ENCODE measurements around the gene UBE4B. TPM values are rescaled to one million over a fixed set of nuclear protein-coding genes. Genes with fewer than 3 reads are reported as not detected.

The UBE4B gene
- total RNA-seq, 1 donor from 2014 or later = 54.8 TPM

DNA sequence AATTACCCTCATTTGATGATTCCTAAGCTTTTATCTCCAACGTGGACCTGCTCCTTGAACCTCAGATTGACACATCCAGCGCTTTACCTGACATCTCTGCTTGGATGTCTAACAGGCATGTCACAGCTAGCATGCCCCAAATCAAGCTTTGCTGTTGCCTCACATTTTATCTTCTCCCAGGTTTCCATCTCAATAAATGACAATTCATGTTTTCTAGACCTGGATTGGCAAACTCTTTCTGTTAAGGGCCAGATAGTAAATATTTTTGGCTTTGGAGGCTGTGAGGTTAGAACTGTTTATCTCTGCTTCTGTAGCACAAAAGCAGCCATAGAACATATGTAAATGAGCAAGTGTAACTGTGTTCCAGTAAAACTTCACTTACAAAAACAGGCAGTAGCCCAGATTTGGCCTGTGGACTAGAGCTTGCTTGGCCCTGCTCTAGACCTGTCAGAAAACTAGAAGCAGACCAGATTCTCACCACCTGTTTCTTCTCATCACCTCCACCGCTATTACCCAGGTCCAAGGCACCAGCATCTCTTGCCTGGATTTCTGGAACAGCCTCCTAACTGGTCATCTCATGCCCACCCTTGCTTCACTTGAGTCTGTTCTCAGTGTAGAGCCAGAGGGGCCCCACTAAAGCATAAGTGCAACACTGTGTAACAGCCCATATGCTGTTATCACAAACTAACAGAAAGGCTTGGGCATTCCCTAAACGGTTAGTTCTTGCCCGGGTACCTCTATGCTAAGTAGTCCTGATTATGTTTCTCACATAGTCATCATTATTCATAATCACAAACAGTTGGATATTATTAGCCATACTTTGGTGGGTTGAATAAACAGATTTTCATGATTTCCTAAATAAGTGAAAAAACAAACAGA lies 42.3 kb downstream of the UBE4B start:
- peaks cover 23% of the 10 kb centered on the region for H3K36me3 Mint-ChIP-seq (ENCODE audit: low read depth, unreplicated experiment)
- DNase-seq (ENCODE audit: low spot score) = no peak
- no peak overlapping the region for H3K27ac Mint-ChIP-seq (ENCODE audit: unreplicated experiment)
- no peak overlapping the region for H3K4me3 Mint-ChIP-seq (ENCODE audit: unreplicated experiment)
- TF ChIP-seq, protein P1, sequence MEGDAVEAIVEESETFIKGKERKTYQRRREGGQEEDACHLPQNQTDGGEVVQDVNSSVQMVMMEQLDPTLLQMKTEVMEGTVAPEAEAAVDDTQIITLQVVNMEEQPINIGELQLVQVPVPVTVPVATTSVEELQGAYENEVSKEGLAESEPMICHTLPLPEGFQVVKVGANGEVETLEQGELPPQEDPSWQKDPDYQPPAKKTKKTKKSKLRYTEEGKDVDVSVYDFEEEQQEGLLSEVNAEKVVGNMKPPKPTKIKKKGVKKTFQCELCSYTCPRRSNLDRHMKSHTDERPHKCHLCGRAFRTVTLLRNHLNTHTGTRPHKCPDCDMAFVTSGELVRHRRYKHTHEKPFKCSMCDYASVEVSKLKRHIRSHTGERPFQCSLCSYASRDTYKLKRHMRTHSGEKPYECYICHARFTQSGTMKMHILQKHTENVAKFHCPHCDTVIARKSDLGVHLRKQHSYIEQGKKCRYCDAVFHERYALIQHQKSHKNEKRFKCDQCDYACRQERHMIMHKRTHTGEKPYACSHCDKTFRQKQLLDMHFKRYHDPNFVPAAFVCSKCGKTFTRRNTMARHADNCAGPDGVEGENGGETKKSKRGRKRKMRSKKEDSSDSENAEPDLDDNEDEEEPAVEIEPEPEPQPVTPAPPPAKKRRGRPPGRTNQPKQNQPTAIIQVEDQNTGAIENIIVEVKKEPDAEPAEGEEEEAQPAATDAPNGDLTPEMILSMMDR (IDR thresholded peaks at IDR 0.05; ENCODE audit: unreplicated experiment) = no peak
- no peaks in the 10 kb centered on the region for H3K9me3 Mint-ChIP-seq (ENCODE audit: unreplicated experiment)
- H3K27me3 Mint-ChIP-seq (ENCODE audit: unreplicated experiment) = peaks cover 2% of the 10 kb centered on the region
- no peaks in the 10 kb centered on the region for H3K4me1 Mint-ChIP-seq (ENCODE audit: unreplicated experiment)

DNA sequence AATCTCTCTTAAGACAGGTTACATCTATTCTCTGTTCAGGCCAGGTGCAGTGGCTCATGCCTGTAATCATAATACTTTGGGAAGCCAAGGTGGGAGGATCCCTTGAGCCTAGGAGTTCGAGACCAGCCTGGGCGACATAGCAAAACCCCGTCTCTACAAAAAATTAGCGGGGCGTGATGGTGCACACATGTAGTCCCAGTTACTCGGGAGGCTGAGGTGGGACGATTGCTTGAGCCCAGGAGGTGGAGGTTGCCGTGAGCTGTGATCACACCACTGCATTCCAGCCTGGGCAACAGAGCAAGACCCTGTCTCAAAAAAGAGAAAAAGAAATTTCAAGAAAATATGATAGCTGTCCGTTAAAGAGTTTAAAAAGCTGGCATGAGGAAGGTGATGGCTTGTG lies 43.0 kb downstream of the UBE4B start:
- Mint-ChIP-seq H3K9me3 (ENCODE audit: unreplicated experiment) (no peaks in the 10 kb centered on the region), H3K4me3 (ENCODE audit: unreplicated experiment) (no peak overlapping the region)

DNA sequence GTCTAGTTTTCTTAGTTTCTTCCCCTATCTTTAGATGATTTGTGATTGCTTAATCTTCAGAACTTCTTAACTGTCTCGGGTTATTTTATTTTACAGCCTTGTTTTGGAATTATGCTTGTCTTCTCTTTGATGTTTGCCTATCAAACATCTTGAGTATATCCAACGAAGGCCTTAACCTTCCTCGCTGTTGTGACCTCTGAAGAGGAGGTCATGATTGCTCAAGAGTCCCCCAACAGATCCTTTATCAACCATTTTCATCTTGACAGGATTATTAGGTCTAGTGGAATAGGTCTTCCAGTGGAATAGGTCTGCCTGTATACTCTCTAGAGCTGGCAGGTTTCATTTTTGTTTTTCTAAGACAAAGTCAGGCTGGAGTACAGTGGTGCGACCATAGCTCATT lies 45.7 kb downstream of the UBE4B start:
- no peaks in the 10 kb centered on the region for H3K9me3 Mint-ChIP-seq (ENCODE audit: unreplicated experiment)

More for the DNA sequence above, 43.0 kb downstream of the UBE4B start:
- no peak for DNase-seq (ENCODE audit: low spot score)
- H3K36me3 Mint-ChIP-seq (ENCODE audit: low read depth, unreplicated experiment) = peaks cover 23% of the 10 kb centered on the region
- H3K4me1 Mint-ChIP-seq (ENCODE audit: unreplicated experiment) = no peaks in the 10 kb centered on the region
- no peak overlapping the region for H3K27ac Mint-ChIP-seq (ENCODE audit: unreplicated experiment)
- TF ChIP-seq, protein P1 (IDR thresholded peaks at IDR 0.05; ENCODE audit: unreplicated experiment) = no peak
- H3K27me3 Mint-ChIP-seq (ENCODE audit: unreplicated experiment) = peaks cover 2% of the 10 kb centered on the region

DNA sequence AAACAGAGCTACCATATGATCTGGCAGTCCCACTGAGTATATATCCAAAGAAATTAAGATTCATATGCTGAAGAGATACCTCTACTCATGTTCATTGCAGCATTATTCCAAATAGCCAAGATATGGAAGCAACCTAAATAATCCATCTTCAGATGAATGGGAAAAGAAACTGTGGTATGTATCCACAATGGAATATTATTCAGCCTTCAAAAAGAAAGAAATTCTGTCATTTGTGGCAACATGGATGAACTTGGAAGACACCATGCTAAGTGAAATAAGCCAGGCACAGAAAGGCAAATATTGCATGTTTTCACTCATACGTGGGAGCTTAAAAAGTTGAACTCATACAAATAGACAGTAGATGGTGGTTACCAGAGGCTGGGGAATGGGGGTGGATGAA lies 47.8 kb downstream of the UBE4B start:
- Mint-ChIP-seq H3K27ac (ENCODE audit: unreplicated experiment) (no peak overlapping the region), H3K9me3 (ENCODE audit: unreplicated experiment) (no peaks in the 10 kb centered on the region), H3K36me3 (ENCODE audit: low read depth, unreplicated experiment) (peaks cover 23% of the 10 kb centered on the region), H3K4me1 (ENCODE audit: unreplicated experiment) (peaks cover 18% of the 10 kb centered on the region), H3K4me3 (ENCODE audit: unreplicated experiment) (no peak overlapping the region), H3K27me3 (ENCODE audit: unreplicated experiment) (peaks cover 2% of the 10 kb centered on the region)
- TF ChIP-seq, protein P1 (IDR thresholded peaks at IDR 0.05; ENCODE audit: unreplicated experiment) = no peak
- no peak for DNase-seq (ENCODE audit: low spot score)

More for the DNA sequence above, 45.7 kb downstream of the UBE4B start:
- Mint-ChIP-seq H3K4me1 (ENCODE audit: unreplicated experiment) (peaks cover 7% of the 10 kb centered on the region), H3K27me3 (ENCODE audit: unreplicated experiment) (peaks cover 2% of the 10 kb centered on the region), H3K36me3 (ENCODE audit: low read depth, unreplicated experiment) (peaks cover 23% of the 10 kb centered on the region), H3K4me3 (ENCODE audit: unreplicated experiment) (no peak overlapping the region), H3K27ac (ENCODE audit: unreplicated experiment) (no peak overlapping the region)
- no peak for DNase-seq (ENCODE audit: low spot score)
- TF ChIP-seq, protein P1 (IDR thresholded peaks at IDR 0.05; ENCODE audit: unreplicated experiment) = no peak
